HG03460 (cell line): ENCODE results near the gene FAM83F.

ENCODE experiments used
- ATAC-seq: cut with Tn5 transposase; IDR thresholded peaks from one replicate; pipeline ENCODE4 v1.9.1; 2021; ENCODE audit not compliant: unreplicated experiment

FAM83F gene

DNA sequence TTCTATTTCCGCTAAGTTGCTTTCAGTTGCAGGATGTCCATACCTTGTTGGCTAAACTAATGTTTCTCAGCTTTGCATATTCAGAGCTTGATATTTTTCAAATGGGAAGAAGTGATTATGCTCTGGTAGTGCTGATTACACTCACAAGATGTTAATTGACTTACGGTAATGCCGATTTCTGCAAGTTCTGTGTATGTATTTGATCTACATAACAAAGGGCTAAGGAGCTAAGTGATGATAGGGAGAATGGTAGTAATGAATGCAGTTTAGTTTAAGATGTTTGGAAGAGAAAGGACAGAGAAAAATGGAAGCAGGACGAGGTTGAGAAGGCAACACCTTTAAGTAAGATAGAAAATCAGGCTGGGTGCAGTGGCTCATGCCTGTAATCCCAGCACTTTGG is 61.4 kb downstream of the FAM83F start:
- no peak for ATAC-seq

DNA sequence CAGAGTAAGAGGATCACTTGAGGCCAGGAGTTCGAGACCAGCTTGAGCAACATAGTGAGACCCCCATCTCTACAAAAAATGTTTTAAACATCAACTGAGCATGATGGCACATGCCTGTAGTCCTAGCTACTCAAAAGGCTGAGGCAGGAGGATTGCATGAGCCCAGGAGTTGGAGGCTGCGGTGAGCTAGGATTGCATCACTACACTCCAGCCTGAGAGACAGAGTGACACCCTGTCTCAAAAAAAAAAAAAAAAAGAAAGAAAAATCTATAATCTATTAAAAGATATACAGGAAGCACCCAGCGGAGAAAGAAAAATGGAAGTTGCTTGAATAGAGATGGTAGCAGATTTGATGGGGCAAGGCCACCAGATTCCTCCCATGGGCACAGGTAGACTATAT is 61.8 kb downstream of the FAM83F start:
- ATAC-seq, result no peak

DNA sequence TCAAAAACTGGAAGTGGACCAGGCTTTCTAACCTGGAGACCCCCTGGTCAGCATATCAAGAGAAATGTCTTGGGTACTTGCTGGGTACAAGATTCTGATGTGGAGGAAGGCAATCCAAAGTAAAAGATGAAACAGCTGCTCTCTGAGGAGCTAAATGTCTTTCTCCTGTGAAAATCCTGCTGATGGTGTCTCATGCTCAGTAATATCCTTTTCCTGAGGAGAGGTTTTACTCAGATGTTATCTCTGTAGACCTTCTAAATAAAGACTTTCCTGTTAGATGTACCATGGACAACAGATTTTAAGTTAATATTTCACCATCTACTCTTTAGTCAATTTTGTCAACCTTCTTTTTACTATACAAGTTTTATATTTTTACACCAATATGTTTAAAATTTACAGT is 62.9 kb downstream of the FAM83F start:
- no peak for ATAC-seq

GRCh38 chr22:40058265-40058664 is 63.5 kb downstream of the FAM83F start:
- no peak for ATAC-seq

DNA sequence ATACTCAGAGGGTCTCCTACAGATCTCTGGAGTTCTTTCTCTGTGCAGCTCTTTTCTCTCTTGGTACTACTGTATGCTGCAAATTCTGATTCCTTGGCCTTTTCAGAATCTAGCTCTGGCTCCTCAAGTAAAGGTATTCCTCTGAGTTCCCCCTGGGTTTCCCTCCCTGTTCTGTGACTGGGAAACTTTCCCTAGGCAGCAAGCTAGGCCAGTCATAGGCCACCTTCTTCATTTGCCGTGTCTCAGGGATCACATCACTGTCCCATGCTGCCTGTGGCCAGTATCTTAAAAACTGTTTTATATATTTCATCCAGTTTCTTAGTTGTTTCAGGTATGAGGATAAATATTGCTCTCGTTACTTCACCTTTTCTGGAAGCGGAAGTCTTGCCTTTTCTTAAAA is 71.2 kb downstream of the FAM83F start:
- ATAC-seq, result no peak

- ATAC-seq, result no peak
These were observed 72.9 kb downstream of the FAM83F start for GRCh38 chr22:40067639-40068038.

DNA sequence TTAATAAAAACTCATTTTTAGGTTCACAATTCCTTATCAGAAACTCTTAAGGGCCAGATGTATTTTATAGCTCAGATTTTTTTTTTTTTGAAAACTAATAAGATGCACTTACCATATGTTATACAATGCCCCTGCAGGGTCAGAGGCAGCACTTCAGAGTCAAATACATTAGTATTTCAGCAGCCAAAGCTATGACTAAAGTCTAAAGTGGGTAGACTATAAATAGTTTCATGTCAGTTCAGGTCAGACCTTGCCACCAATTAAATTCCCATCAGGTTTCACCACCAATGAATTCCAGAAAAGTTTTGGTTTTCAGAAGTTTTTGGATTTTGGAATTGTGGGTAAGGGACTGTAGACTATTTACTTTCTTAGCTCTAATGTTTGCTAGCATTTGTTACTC is 75.9 kb downstream of the FAM83F start:
- ATAC-seq, result no peak

GRCh38 chr22:40071720-40072119 is 77.0 kb downstream of the FAM83F start:
- ATAC-seq, result no peak

GRCh38 chr22:40076702-40077645 is 82.2 kb downstream of the FAM83F start:
- ATAC-seq, result no peak

DNA sequence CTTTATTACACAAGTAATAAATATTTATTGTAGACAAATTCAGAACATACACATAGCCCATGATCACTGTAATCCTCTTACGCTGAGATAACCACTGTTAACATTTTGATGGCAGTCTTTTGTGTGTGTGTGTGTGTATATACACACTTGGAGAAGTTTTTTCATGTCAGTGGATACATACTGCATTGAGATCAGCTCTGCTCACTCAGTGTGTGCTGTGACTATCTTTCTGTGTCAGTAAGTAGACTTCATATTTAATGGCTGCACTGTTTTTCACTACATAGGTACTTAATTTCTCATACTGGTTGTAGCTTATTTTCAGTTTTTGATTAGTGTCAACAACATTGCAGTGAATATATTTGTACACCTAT is 82.9 kb downstream of the FAM83F start:
- no peak for ATAC-seq

- no peak for ATAC-seq
These were observed 86.9 kb downstream of the FAM83F start for GRCh38 chr22:40081662-40082061.

- ATAC-seq, result no peak
These were observed 87.4 kb downstream of the FAM83F start for GRCh38 chr22:40082184-40082583.

DNA sequence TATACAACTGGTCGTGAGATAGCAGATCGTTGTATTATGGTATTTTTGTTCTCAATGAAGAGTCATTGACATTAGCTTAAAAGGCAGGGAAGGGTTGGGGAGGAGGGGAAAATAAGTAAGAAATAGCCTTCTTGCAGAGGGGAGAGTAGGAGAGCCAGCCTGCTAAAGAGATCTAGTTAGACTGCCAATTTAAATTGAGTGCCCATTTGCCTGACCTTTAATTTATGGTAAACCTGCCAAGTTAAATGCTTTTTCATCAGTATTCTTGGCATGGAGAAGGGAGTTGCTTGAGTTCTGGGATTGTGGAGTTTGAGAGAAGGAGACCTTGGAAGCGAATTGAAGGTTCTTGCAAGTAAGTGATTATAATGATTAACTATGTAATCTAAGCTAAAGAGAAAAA is 89.0 kb downstream of the FAM83F start:
- ATAC-seq, result no peak

DNA sequence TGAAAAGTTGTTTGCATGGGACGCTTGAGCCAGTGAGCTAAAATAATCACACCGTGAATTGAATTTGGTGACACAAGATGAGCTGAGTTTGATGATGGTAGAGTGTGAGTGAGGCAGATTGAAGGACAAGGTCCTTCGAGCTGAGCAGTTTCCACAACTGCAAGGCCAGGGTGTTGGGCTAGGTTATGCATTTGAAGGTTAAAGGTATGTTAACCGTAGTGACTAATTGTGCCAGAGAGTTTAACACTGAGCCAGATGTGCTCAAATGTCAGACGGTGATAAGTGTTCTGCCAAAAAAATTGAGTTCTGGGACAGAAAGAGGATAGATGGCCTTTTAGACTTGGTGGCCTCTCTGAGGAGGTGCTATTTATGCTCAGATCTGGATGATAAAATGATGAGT is 89.5 kb downstream of the FAM83F start:
- ATAC-seq, result no peak

DNA sequence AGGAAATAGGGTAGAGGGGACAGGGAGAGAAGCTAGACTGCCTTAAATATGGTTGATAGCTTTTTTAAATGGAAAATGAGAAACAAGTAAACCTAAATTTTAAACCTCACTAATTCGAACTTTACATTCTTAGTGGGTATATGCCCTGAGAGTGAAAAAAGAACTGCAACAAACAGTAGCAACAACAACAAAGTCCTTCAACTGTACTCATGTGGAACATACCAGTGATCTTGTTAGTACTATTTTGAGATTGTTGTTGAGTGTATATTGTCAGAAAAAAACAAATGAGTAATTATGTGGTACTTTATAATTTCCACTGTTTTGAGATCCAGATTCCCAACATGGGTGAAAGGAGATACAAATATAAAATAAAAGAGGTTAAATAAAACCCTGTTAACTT is 94.1 kb downstream of the FAM83F start:
- ATAC-seq, result no peak
